EH (cell line): Measurements from ENCODE around the gene SEMA6A.

ENCODE experiments used
- DNase-seq: peaks from one replicate; pipeline ENCODE4 v3.0.0-alpha.2; 2015; ENCODE audit warnings: low read depth

Gene SEMA6A

DNA sequence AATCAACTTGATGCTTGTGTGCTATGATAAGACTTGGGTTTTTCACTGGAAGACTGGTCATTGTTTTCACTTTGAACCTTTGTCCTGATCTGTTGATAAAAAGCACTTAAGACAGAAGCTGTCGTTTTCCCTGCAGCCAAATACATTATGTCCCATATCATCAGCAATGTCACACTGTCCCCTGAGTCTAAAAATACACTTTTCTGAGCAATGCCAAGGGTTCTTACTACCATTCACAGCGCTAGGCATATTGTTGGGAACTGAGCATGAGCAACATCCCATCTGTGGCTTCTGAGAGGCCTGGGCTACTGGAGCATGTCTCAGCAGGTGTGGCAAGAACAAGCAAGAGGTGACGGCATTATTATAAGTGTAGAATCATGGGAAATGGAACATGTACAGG is 81.8 kb downstream of the SEMA6A start:
- no peak for DNase-seq

DNA sequence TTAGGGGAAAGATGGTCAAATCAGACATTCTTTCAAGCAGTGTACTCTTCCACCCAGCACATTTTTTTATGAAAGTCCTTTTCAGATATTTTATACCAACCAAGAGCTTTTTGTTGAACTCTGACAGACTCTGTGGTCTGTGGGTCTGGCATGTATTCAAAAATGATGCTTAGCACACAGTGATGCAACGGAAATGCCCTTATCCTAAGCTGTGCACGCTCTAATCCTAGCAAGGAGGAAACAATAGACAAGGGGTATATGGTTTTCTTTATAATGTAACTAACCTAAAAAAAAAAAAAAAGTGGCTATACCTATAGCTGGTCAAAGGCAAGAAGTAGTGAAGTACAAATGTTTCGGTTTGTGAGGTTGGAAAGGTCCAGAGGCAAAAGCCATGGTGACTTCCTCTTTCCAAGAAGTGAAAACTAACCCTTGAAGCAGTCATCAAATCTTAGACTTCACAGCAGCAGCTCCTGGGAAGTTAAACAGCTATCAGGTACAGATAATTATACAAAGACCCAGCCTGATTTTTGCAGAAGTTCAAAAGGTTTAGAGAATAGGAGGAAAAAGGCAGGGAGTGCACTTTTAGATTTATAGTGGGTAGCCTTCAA is 82.5 kb downstream of the SEMA6A start:
- peak; percentile 88 for DNase-seq

DNA sequence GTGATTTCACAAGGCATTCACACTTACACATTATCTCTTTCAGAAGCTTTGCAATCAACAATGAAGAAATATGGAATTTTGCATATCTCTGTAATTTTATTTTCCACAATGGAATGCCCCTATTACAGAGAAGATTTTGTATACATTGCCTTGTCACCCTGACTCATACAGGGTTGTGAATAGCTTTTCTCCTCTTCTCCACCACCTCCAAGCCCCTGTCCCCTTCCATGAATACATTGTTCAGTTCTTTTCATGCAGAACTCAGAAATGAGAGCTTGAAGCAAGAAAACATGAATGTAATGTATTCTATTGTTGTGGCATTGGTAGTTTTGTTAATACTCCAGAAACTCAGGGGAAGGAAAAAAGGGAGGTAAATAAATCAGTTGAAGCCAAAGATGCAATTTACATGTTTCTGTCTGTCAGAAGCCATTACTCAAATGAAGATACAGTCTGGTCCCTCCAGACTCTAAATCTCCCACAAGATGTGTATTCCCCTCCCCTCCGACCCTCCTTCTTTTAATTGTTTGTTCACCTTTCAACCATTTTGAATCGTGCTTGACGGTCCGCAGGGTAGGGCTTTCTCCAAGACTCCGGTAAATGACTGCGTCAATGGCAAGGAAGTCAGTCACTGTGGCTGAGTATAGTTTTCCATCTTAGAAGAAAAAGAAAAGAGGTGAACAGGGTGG is 86.1 kb downstream of the SEMA6A start:
- DNase-seq = no peak

DNA sequence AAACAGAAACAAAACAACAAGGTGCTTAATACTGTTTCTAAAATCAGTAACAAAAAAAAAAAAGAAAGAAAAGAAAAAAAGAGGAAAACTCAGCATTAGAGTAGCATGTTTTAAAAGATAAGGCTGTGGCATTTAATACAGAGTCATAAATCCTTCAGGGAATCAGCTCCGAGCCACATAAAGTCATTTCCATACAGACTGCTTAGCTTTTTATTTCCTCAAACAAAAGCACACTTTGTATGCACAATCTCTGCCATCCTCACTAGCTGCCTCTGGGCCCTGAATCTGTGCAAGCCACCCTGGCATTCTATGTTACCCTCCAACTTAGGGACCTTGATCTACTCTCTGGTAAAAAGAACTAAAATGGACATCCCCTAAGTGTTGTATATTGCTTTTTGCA is 87.6 kb downstream of the SEMA6A start:
- DNase-seq = no peak

DNA sequence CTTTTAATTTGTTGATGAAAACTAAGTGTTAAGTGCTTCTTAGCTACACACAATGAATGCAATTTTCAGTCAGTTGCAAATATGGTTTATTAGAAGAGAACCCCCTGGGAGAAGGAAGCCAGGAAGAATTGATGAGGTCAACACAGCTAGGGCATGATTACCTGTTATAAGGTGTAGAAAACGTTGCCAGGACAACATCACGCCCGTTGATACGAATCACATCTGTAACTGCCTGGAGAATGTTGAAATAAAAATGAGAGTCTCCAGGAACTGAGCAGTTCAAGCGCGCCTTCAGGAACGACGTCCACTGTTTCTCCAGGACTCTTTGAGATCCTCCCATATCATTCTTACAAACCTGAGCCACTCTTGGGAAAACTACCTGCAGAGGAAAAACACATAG is 88.0 kb downstream of the SEMA6A start:
- no peak for DNase-seq

DNA sequence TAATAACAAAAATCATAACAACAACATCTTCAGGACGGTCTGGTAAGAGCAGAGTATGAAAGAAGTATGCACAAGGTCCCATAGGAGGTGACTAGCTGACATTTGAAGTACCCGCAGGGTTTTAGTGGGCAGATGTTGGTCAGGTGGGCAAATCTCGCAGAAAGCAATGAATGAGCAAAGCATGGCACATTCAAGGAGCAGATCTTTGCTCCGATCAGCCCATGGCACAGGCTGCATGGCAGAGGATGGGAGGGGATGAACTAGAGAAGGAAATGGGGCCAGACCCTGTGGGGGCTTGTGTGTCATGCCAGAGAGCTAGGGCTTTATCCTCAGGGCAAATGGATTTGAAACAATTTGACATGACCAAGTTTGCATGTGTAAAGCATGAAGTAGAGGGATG is 90.0 kb downstream of the SEMA6A start:
- DNase-seq = no peak

DNA sequence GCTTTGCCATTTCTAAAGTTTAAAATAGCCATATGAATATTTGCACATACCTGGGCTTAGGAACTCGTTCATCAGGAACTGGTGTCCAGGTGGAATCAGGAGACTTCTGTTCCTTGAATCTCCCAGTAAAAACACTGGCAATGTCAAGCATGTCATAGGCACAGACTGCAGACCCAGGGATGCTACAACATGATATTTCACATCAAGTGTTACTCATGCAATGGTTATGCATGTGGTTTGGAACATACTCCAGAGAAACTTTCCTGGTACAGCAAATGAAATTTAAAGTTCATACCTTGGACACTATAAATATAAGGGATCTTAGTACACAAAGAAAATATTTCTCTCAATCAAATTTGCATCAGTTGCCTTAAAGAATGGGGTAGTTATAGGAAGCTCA is 92.2 kb downstream of the SEMA6A start:
- peak; percentile 34 for DNase-seq

DNA sequence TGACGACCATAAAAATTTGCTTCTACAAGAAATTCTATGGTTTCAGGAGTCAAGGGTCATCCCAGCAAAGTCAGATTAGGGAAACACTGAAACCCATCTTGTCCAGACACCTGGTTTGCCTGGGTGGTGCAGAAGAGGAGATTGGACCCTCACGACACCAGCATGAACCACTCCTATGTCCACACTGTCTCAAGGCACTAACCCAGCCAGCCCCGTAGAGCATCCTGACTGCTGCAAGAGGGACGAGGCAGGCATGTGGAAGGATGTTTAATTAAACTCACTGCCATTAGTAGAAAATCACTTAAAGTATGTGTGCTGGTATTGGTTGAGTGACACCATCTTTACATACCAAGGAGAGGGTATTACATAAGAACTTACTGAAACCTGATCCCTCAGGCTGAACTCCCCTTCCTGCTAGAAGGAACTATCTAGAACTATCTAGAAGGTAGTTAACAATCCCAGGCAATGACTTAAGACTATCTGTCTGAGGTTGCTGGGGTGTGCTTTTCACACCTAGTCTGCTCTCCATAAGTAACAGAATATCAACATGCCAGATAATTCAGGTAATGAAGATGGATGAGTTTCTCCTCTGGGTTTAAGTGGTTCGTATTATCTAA is 93.6 kb downstream of the SEMA6A start:
- peak; percentile 9 for DNase-seq

DNA sequence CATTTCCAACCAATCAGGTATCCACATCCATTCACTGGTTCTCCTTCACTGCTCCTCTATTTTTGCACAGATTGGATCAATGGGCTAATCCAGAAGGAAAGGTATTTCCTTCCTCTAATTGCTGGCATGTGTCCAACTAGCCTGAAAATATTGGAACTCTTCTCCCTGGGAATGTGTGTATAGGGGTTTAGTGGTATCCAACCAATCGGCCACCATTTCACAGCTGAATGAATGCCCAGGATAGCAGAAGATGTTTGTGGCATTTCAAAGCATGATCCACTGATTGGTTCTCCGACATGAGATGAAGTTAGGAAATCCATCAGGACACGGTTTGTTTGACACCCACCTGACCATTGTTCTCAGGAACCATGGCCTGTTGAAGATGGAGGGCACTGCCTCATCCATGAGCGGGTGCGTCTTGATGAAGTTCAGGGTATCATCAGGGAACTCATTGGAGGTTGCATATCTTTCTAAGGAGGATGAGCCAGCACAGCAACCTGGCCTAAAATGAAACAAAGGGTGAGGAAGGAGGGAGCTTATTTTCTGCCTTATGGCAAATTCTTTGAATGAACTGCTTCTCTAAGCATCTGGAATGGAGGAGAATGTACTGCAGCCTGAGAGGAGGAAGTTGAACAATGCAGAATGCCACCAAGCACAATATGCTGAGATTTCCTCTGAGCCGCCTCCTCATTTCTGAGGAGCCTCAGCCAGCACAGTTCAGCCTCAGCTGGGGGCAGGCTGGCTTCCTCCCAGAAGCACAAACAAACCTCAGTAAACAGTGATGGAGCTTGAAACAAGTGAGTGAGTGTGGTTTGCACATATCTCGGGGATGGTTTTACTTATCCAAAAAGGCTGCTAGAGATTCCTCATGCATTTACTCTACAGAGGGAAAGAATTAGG is 94.6 kb downstream of the SEMA6A start:
- no peak for DNase-seq

DNA sequence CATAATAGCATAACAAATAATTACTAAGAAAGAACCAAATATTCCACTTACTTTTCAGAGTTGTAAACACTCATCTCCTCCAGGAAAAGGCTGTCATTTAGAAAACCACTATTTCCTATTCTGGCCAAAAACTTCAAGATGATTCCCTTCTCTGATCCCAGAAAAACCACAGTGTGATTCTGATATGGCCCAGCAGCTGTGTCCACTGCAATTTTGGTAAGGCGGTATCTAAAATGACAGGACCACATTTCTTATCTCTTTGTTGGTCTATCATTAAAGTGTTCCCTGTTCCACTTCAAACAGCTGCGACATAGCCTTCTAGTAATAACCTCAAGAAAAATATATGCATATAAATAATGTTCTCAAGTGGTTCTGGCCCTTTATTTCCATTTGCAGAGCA is 96.1 kb downstream of the SEMA6A start:
- DNase-seq = no peak

DNA sequence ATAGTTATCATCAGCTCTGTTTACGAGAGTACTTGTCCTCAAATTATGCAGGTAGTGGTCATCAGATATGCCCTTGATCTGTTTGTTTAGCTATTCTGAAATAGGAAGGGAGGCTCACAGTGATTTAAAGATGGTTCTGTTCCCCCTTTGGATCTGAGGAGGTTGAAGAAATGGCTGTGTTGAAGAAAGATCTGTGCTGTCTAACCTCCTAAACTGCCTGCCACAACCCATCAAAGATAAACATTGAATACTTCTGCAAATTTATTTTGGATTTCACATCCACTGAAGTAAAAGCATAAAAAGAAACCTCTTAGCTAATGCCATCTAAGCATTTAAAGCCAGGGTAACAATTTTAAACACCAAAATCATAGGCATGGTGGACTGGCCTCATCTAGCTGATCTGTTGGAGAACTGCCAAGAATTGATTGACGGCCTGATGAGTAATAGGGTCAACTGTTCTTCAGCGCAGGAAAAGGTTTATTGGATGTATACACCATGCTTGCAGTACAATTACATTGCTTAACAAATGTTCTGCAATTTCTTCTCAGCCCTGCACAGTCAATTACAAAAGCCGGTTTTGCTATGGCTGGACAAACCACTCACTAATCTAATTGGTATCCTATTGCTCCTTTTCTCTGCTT is 97.6 kb downstream of the SEMA6A start:
- no peak for DNase-seq

DNA sequence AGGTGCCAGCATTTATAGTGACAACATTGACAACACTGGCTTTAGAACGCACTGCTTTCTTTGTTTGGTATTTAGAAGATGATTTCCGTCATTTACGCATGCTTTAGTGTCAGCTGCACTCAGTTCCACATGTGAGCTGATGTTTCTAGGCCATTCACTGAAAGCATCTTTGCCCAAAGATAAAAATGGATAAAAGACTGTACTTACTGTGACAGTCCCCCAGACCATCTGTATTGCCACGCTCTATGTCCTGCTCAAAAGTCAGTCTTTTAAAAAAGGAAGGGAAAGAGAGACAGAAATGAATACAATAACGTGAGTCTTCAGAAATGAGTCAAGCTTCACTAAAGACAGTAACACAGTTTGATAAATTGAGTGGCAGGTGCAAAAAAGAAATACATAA is 99.3 kb downstream of the SEMA6A start:
- no peak for DNase-seq

DNA sequence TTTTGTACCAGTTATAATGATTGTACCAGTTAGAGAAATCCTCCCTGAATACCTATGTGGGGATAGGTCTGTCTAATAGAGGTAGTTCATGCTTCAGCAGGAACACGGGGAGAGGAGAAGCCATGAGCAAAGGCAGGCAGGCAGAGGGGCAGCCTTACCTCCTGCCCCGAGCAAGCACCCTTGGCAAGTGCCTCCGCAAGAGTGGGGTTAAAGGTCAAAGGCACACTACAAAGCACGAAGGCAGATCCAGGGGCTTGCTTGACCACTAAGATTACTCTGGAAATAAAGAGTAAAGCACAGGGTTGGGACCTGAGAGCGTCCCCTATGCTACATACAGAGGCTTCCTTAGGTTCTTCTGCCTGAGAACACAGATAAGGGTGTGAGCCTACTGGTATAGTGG is 100.9 kb downstream of the SEMA6A start:
- no peak for DNase-seq

DNA sequence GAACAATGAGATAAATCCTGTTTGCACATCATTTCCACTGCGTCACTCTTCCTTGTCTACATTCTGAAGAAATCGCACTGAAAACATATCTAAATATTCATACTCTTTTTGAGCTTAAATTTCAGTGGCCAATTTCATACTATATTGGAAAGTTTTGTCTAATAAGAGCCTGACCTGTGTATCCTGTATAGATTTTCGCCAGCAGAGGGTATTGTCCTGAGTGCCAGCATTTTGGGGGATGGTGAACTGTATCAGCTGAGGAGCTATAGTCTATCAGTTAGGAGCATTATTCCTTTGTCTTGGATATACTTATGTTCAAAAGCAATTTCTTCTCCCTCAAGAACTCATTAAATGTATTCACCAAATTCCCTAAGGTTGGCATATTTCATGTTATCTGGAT is 102.3 kb downstream of the SEMA6A start:
- no peak for DNase-seq

DNA sequence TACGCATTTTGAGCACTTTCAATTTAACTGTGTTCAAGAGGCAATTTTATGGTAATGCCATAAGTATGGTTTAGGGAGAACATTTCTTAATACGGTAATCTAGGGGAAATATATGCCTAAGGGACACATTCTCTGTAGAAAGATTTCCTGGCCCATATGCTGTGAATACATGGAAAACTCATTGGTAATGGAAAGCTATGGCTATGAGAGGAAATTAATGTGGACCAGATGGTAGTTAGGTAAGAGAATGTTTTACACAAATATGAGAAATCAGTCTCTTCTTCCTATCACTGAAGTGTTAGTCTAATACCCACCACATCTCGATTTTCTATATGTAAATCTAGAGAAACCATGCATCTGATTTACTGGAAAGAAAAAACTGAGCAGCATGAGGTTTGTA is 105.0 kb downstream of the SEMA6A start:
- no peak for DNase-seq

DNA sequence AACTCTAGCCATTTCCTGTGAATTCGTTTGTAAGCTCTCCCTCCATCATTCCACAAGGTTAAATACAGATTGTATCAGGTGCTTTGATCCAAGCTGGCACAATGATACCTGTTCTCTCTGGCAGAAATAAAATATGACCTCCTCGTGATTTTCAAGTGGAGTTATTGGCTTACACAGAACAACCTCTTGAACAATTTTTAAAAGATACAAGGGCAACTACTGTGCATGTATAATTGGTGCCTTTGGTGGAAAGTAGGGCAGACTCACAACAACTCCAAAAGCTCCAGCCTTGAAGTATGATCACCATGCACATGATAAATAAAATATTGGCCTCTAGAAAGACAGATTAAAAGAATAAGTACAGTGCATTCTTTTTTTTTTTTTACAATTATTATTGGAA is 106.0 kb downstream of the SEMA6A start:
- no peak for DNase-seq

DNA sequence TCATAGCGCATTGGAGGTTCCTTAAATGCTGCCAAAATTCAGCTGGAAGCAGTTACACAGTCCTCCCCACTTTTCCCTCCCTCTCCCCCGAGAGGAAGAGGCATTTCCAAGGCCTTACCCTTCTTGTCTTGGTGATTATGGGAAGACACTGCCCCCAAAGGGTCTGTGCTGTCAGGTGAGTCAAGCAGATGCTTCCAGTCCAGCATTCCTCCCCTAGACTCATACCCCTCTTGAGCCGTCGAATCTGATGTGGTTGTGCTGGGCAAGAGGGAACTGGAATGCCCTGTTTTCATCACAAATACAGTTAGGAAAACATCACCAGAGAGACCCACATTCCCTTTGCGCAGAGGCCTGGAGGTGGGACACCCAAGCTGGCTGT is 107.2 kb downstream of the SEMA6A start:
- DNase-seq = no peak

DNA sequence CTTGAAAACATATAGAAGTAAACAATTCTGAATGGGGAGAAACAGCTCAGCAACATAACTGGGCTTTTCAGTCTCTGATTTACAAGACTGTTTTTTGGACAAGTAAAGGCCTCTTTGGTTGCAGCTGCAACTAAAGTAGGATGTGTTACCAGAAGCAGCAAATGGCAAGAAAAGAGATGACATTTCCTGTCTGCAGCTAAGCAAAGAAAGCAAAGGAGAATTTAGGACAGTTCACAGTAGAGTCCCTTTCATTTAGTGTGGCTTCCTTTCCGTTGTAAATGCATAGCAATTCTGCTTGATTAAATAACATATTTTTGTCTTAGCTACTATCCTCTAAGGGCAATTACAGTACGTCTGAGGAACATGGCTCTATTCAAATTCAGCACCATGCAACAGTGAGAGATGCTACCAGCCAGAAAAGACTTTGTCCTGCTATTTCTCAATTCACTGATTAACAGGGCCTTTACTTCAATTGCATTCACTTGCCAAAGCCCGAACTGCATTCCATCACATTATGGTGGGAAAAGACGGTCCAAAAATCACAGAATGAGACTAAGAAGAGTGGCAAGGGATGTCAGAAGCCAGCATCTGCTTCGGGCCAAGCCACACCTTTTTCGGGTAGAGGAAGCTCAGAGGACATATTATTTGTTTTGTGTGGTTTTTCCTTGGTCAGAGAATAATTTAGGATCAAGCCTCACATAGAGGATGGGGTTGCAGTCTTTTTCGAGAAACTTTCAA is 107.7 kb downstream of the SEMA6A start:
- no peak for DNase-seq

DNA sequence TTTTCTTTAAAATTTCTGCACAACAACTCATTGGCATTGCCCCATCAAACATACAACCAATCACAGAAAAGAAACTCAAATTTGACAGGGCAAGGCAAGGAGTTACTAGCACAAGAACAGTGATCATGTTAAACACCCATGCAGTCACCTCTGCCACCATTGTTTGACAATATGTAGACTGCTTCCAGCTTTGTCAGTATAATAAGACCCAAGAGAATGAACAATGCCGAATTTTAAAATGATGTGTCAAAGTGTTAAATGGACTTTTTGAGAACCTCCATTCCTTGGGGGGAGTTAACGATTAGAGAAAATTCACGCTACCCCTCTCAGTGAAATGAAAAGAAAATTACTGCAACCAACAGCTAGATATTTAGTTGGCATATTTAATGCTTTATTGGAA is 109.2 kb downstream of the SEMA6A start:
- DNase-seq = no peak

DNA sequence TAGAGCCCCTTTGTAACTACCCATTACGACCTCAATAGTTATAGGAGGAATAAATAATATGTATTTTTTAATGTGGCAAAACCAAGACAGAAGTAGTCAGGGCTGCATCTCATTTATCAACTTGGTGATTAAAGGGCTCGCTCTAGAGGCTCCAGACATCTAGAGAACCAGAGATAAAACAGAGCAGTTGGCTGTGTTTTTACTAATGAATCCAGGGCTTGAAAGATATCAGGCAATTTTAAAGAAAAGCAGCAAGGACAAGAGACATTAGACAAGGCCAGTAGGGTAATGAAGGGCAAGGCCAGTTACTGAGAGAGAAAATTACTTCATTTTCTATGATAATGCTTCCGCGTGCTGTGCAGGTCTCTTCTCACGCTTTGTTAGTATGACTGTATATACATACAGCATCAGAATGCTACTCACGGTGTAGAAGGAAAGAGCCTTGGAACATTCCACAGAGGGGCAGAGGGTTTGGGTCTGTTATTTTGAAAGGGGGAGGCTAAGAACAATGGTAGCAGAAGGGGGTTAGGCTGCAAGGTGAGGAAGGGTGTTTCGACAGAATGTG is 110.4 kb downstream of the SEMA6A start:
- DNase-seq = no peak

DNA sequence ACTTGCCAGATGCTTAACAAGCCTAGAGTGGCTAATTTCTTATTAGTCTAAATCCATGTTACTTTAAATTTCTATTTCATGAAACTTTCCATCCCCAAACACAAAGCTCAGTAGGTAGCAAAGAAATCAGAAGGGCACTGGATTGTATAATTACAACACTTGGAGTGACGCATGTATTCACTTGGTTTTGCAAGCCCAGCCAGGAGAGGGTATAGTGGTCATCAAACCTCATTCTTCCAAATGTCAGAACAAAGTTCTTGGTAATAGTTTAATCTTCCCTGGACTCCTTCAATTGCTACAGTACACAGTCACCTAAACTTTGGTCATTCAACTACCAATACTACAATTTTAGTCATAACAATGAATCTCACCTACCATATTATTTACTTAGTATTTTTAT is 112.1 kb downstream of the SEMA6A start:
- no peak for DNase-seq
